Measurements from ENCODE around the gene POLR1G.

POLR1G gene

GRCh38 chr19:45406226-45407090 lies at the start of gene POLR1G:
Gene POLR1G, plus strand, starts transcription at chr19:45406644. Its CDS starts 53 bp downstream, at chr19:45406697.
- DNase-seq (ENCODE audit: low read depth, low spot score), result peak; percentile 94

- DNase-seq (ENCODE audit: low read depth, low spot score), result no peak
Measured at GRCh38 chr19:45356760-45357444, 49.5 kb upstream of the POLR1G start.

- no peak for DNase-seq (ENCODE audit: low read depth, low spot score)
Measured at GRCh38 chr19:45357445-45357783, 49.0 kb upstream of the POLR1G start.

- DNase-seq (ENCODE audit: low read depth, low spot score), result no peak
Measured at GRCh38 chr19:45358213-45358792, 48.1 kb upstream of the POLR1G start.

- no peak for DNase-seq (ENCODE audit: low read depth, low spot score)
Measured at GRCh38 chr19:45361608-45362007, 44.8 kb upstream of the POLR1G start.

GRCh38 chr19:45362291-45362690 lies 44.2 kb upstream of the POLR1G start:
- DNase-seq (ENCODE audit: low read depth, low spot score), result no peak

GRCh38 chr19:45363861-45364459 lies 42.5 kb upstream of the POLR1G start:
- DNase-seq (ENCODE audit: low read depth, low spot score), result no peak

GRCh38 chr19:45364696-45365095 lies 41.7 kb upstream of the POLR1G start:
- DNase-seq (ENCODE audit: low read depth, low spot score), result no peak

GRCh38 chr19:45368127-45368526 lies 38.3 kb upstream of the POLR1G start:
- DNase-seq (ENCODE audit: low read depth, low spot score), result no peak

GRCh38 chr19:45368737-45369340 lies 37.6 kb upstream of the POLR1G start:
- DNase-seq (ENCODE audit: low read depth, low spot score), result peak; percentile 79

GRCh38 chr19:45370410-45371204 lies 35.8 kb upstream of the POLR1G start, which contains the start of gene ERCC2:
Gene ERCC2, minus strand, starts transcription at chr19:45370573. Its CDS starts 33 bp downstream, at chr19:45370540.
- peak; percentile 99 for DNase-seq (ENCODE audit: low read depth, low spot score)

GRCh38 chr19:45376045-45376724 lies 30.3 kb upstream of the POLR1G start:
- peak; percentile 95 for DNase-seq (ENCODE audit: low read depth, low spot score)

GRCh38 chr19:45380107-45380506 lies 26.3 kb upstream of the POLR1G start:
- DNase-seq (ENCODE audit: low read depth, low spot score), result no peak

GRCh38 chr19:45382426-45382825 lies 24.0 kb upstream of the POLR1G start:
- no peak for DNase-seq (ENCODE audit: low read depth, low spot score)

GRCh38 chr19:45385392-45386221 lies 20.8 kb upstream of the POLR1G start:
- no peak for DNase-seq (ENCODE audit: low read depth, low spot score)

- DNase-seq (ENCODE audit: low read depth, low spot score), result peak; percentile 58
Measured at GRCh38 chr19:45391346-45391745, 15.1 kb upstream of the POLR1G start.

GRCh38 chr19:45391871-45392665 lies 14.4 kb upstream of the POLR1G start:
- DNase-seq (ENCODE audit: low read depth, low spot score), result no peak

GRCh38 chr19:45395821-45396617 lies 10.4 kb upstream of the POLR1G start:
- peak; percentile 48 for DNase-seq (ENCODE audit: low read depth, low spot score)

Data from ELF-1 (cell line).